Middle frontal gyrus (tissue), 1 donor: Measurements from ENCODE around the gene MAP3K2.
"Not testable (repeated sequence)": the region's sequence is repeated elsewhere in the genome, so short reads cannot be mapped to it uniquely, and the experiment has no call there.

Experiments
- DNase-seq: peaks from one replicate; pipeline ENCODE4 v3.0.0-alpha.2; 2015; ENCODE audit warnings: low spot score; ENCODE audit errors: extremely low spot score

Gene MAP3K2

DNA sequence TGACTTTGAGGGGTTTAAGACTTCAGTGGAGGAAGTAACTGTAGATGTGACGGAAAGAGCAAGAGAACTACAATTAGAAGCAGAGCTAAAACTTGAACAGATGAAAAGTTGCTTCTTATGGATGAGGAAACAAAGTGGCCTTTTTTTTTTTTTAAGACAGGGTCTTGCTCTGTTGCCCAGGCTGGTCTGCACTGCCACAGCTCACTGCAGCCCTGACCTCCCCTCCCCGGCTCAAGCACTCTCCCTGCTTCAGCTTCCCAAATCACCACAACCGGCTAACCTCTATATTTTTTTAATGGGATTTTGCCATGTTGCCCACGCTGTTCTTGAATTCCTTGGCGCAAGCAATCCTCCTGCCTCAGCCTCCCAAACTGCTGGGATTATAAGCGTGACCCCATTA, 3.2 kb downstream of the MAP3K2 start:
- no peak for DNase-seq

DNA sequence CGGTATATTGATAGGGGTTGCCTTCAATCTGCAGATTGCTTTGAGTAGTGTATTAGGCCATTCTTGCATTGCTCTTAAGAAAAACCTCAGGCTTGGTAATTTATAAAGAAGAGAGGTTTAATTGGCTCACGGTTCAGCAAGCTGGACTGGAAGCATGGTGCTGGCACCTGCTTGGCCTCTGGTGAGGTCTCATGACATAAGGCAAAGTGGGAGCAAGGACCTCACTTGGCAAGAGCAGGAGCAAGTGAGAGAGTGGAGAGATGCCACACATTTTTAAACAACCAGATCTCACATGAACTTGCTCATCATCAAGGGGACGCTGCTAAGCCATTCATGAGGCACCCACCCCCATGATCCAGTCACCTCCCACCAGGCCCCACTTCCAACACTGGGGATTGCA, 4.9 kb downstream of the MAP3K2 start:
- DNase-seq = no peak

DNA sequence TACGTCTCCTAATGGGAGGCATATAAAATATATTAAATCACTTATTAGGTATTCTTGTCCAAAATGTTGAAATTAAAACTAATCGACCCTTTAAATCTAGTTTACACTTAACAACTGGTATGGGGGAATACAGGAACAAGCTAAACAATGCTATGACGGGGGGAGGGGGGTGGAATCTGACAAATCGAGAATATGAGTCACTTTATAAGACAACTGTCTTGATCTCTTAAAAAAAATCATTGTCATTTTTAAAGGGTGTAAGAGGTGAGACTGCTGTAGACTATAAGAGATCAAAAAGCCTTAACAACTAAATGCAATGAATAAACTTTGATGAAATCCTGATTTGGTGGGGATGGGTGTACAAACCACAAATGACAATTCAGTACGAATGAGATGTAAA, 6.0 kb downstream of the MAP3K2 start:
- no peak for DNase-seq

DNA sequence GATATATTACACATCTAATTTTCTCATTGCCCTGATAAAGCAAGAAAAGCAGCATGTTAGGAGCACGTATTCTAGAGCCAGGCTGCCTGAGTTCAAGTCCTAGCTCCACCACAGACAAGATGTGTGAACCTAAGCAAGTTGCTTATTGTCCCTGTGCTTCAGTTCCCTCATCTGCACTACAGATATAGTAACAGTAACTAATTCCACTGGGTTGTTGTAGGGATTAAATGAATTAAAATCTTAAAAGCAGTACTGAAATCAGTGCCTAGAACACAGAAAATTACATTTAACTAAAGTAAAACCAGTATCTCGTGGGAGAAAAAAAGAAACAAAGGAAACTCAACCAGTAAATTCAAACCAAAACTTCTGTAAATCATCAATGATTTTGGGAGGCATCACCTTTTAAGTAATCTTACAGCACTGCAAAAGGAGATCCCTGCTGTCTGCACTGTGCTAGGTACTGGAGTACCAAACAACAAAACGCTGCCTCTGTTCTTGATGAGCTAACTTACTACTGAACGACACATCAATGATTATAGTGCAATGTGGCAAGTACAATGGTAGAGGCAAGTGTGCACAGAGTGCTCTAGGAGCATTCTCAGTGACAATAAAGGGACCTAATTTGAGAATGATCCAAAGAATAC, 7.9 kb downstream of the MAP3K2 start:
- DNase-seq = no peak

DNA sequence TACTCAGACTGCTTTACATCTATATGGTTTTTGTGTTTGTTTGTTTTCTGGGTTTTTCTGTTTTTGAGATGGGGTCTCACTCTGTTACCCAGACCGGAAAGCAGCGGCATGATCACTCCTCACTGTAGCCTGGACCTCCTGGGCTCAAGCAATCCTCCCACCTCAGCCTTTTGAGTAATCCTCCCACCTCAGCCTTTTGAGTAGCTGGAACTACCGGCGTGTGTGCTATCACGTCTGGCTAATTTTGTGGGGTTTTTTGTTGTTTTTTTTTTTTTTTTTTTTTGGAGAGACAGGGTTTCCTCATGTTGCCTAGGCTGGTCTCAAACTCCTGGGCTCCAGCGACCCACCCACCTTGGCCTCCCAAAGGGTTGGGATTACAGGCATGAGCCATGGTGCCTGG, 9.1 kb downstream of the MAP3K2 start:
- DNase-seq = no peak

DNA sequence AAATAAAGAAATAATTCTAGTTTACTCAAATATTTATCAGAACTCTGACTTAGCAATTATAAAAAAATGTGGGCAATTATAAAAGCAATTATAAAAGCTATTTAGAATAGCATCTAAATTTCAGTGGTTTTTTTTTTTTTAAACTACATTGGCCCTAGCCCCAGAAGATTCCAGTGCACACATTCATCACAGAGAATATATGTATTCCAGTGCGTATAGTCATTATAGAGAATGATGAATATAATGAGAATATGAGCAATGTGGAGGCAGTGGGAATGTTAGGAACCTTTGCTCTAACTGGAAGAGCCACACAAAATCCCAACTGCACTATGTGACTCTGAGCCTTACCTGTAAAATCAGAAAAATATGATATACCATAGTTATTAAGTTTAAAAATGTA, 10.5 kb downstream of the MAP3K2 start:
- DNase-seq = no peak

DNA sequence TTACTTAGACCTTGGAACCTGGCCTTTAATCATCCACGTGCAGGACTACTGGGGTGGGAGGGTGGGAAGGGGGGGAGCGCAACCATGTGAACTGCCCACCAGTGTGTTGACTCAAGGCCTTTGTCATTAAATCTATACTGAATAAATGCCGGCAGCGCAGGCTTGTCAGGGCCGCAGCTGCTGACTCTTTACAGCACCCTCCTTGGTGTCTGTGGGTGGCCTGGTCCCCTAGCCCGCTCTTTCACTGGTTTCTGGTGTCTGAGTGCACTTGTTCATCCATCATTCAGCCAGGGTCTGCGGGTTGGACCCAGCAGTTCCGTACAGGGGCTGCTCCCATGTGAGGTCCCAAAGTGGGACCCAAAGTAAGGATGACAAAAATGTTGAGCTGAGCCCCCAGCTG, 11.5 kb downstream of the MAP3K2 start:
- no peak for DNase-seq

- DNase-seq = no peak
Observed at GRCh38 chr2:127373362-127374083, 14.3 kb downstream of the MAP3K2 start.

GRCh38 chr2:127371037-127371436, 16.7 kb downstream of the MAP3K2 start:
- DNase-seq = no peak

DNA sequence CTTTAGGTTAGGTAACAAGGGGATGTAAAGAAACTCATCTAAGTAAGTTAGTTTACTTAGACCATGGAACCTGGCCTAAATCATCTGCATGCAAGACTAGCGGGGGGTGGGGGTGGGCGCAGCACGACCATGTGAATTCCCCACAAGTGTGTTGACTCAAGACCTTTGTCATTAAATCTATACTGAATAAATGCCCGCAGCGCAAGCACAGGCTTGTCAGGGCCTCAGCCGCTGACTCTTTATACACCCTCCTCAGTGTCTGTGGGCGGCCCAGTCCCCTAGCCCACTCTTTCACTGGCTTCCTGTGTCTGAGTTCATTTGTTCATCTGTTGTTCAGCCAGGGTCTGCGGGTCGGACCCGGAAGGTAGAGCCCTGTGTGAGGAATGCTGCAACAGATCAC, 17.8 kb downstream of the MAP3K2 start:
- no peak for DNase-seq

GRCh38 chr2:127365211-127365643, 22.5 kb downstream of the MAP3K2 start:
- no peak for DNase-seq

GRCh38 chr2:127362971-127363370, 24.8 kb downstream of the MAP3K2 start:
- DNase-seq = no peak

- DNase-seq = no peak
Observed at GRCh38 chr2:127361929-127362885, 25.6 kb downstream of the MAP3K2 start.

GRCh38 chr2:127360242-127360641, 27.5 kb downstream of the MAP3K2 start:
- no peak for DNase-seq

DNA sequence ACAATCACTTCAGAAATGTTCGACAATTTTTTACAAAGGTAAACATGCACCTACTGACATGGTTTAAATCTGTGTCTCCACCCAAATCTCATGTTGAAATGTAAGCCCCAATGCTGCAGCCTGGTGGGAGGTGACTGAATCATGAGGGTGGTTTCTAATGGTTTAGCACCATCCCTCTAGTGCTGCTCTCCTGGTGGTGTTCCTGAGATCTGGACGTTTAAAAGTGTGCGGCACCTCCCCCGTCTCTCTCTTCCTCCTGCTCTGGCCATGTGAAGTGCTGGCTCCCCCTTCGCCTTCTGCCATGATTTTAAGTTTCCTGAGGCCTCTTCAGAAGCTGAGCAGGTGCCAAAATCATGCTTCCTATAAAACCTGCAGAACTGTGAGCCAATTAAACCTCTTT, 28.3 kb downstream of the MAP3K2 start:
- no peak for DNase-seq

DNA sequence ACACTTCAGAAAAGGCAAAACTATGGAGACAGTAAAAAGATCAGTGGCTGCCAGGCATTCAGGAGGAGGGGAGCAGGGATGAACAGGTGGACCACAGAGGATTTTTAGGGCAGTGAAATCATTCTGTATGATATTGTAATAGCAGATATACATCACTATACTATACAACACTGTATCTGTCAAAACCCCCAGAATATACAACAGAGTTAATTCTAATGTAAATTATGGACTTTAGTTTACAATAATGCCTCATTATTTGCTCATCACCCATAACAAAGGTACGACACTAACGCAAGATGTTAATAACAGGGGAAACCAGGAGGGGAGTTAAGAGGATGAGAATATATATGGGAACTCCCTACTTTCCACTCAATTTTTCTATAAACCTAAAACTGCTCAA, 28.8 kb downstream of the MAP3K2 start:
- DNase-seq = no peak

GRCh38 chr2:127358044-127358443, 29.7 kb downstream of the MAP3K2 start:
- no peak for DNase-seq

GRCh38 chr2:127357591-127357990, 30.2 kb downstream of the MAP3K2 start:
- no peak for DNase-seq

DNA sequence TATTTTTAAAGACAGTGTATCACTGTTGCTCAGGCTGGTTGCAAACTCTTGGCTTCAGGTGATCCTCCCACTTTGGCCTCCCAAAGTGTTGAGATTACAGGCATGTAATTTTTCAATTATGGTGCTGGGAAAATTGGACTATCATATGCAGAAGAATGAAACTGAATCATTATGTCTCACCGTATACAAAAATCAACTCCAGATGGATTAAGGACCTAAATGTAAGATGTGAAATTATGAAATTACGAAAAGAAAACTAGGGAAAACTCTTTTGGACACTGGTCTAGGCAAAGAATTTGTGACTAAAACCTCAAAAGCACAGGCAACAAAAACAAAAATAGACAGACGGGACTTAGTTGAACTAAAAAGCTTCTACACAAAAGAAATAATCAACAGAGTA, 31.2 kb downstream of the MAP3K2 start:
- DNase-seq = no peak

DNA sequence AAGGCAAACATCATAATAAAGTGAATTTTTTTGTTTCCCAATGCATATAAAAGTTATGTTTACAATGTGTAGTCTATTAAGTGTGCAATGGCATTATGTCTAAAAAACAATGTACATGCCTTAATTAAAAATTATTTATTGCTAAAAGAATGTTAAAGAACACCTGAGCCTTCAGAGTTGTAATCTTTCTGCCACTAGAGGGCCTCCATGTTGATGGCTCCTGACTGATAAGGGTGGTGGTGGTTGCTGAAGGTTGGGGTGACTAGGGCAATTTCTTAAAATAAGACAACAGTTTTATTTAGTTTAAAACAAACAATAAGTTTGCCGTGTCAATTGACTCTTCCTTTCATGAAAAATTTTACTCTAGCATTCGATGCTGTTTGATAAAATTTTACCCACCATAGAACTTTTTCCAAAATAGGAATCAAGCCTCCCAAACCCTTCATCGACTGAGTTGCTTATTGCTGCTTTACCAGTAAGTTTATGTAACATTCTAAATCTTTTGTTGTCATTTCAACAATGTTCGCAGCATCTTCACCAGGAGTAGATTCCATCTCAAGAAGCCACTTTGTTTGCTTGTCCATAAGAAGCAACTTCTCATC, 32.3 kb downstream of the MAP3K2 start:
- DNase-seq = no peak

DNA sequence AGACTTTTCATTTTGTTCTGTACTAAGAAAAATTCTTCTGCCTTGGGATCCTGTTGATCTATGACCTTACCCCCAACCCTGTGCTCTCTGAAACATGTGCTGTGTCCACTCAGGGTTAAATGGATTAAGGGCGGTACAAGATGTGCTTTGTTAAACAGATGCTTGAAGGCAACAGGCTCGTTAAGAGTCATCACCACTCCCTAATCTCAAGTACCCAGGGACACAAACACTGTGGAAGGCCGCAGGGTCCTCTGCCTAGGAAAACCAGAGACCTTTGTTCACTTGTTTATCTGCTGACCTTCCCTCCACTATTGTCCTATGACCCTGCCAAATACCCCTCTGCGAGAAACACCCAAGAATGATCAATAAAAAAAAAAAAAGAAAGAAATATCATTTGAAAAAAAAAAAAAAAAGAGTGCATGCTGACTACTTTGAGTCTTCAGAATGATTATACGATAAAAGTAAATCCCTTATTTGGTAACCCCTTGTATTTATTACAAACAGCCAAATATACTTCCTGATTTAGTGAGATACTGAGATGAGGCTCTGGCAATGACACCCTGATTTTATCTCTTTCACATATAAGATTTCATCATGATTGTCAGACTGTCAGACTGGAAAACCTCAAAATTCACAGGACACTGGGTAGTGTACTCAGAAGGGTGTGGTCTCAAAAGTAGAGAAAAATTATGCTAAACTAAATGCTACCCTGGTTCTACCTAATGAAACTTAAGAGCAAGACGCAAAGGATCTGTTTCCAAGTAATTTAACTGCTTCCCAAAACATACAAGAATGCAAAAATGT, 33.7 kb downstream of the MAP3K2 start:
- DNase-seq = not testable (repeated sequence)
